GM19395 (cell line): ENCODE data around the gene USP16.
A peak's percentile ranks its signal among the peaks of the same experiment; 100 is the strongest.
"Not testable (repeated sequence)": the region's sequence is repeated elsewhere in the genome, so short reads cannot be mapped to it uniquely, and the experiment has no call there.

ENCODE experiments used
- ATAC-seq: cut with Tn5 transposase; IDR thresholded peaks from one replicate; pipeline ENCODE4 v1.9.1; 2021; ENCODE audit warnings: mild to moderate bottlenecking, moderate library complexity; ENCODE audit not compliant: unreplicated experiment

USP16 gene

GRCh38 chr21:29030909-29031308, 6.4 kb downstream of the USP16 start:
- ATAC-seq = no peak

GRCh38 chr21:29033301-29033700, 8.8 kb downstream of the USP16 start:
- ATAC-seq = no peak

- ATAC-seq = no peak
Measured at GRCh38 chr21:29033871-29034270, 9.4 kb downstream of the USP16 start.

- ATAC-seq = no peak
Measured at GRCh38 chr21:29034678-29035077, 10.2 kb downstream of the USP16 start.

GRCh38 chr21:29052224-29052623, 27.8 kb downstream of the USP16 start:
- no peak for ATAC-seq

GRCh38 chr21:29053011-29053553, 28.6 kb downstream of the USP16 start:
- ATAC-seq = no peak

- ATAC-seq = no peak
Measured at GRCh38 chr21:29053656-29054055, 29.2 kb downstream of the USP16 start.

- ATAC-seq = no peak
Measured at GRCh38 chr21:29055080-29055479, 30.6 kb downstream of the USP16 start.

- no peak for ATAC-seq
Measured at GRCh38 chr21:29056005-29056404, 31.5 kb downstream of the USP16 start.

GRCh38 chr21:29056538-29057050, 32.1 kb downstream of the USP16 start:
- no peak for ATAC-seq

- peak; percentile 98 for ATAC-seq
Measured at GRCh38 chr21:29064850-29065481, 40.5 kb downstream of the USP16 start.

- ATAC-seq = peak; percentile 3
Measured at GRCh38 chr21:29072873-29073221, 48.4 kb downstream of the USP16 start.

GRCh38 chr21:29073222-29074006, 48.9 kb downstream of the USP16 start, which contains the start of gene CCT8:
TSS of gene CCT8 (minus strand) at chr21:29073648. CDS start at chr21:29073590, 58 bp downstream.
- peak; percentile 90 for ATAC-seq

GRCh38 chr21:29074007-29074376, 49.5 kb downstream of the USP16 start:
- peak; percentile 25 for ATAC-seq

- no peak for ATAC-seq
Measured at GRCh38 chr21:29074783-29075182, 50.3 kb downstream of the USP16 start.

GRCh38 chr21:29075706-29076466, 51.4 kb downstream of the USP16 start:
- no peak for ATAC-seq

- ATAC-seq = not testable (repeated sequence)
Measured at GRCh38 chr21:29076731-29077640, 52.5 kb downstream of the USP16 start.

- ATAC-seq = no peak
Measured at GRCh38 chr21:29077651-29078090, 53.2 kb downstream of the USP16 start.

GRCh38 chr21:29078869-29079767, 54.6 kb downstream of the USP16 start:
- ATAC-seq = peak; percentile 55
